Panc1 (cell line): Measurements from ENCODE around the gene WSCD1. TPM values are rescaled to one million over a fixed set of nuclear protein-coding genes. Genes with fewer than 3 reads are reported as not detected.

Source experiments
- ATAC-seq: fragments of 200-7000 bp; cut with Tn5 transposase; 2 replicates; pipeline ENCODE4 v1.9.1; 2020; ENCODE audit warnings: mild to moderate bottlenecking, moderate library complexity
- BruUV-seq: library from RNA; stranded (reverse); fragments of 400-500 nt; replicated peaks from 2 replicates; lab custom pipeline; 2021; lab: Mats Ljungman, UMichigan
- CTCF ChIA-PET: fragments of 300-600 bp; sonication (Branson Sonifier 250); formaldehyde crosslinking; loops from one replicate; lab custom pipeline; 2022; ENCODE audit warnings: antibody characterized with exemption; lab: Charles Lee
- POLR2A ChIA-PET: fragments of 300-600 bp; sonication (Branson Sonifier 250); formaldehyde crosslinking; loops from one replicate; lab custom pipeline; 2022; ENCODE audit warnings: antibody characterized with exemption; lab: Charles Lee
- DNase-seq: peaks from one replicate; pipeline ENCODE4 v3.0.0-alpha.2; 2010; ENCODE audit warnings: low read depth, low spot score
- H3K27ac ChIP-seq: 2 replicates; pipeline ENCODE4 v1.5.1; 2011; ENCODE audit warnings: mild to moderate bottlenecking, low read length, inconsistent platforms
- H3K27me3 ChIP-seq: fragments of 200-500 bp; sonication (Bioruptor generic); 2 replicates; pipeline ENCODE4 v1.6.0; 2014; ENCODE audit warnings: low read length, inconsistent platforms; ENCODE audit not compliant: control insufficient read depth, insufficient read depth
- H3K36me3 ChIP-seq: fragments of 200-500 bp; sonication (Bioruptor generic); 2 replicates; pipeline ENCODE4 v1.5.1; 2014; ENCODE audit warnings: inconsistent platforms, mild to moderate bottlenecking, low read length, moderate library complexity; ENCODE audit not compliant: control insufficient read depth, insufficient read depth
- H3K4me1 ChIP-seq: 2 replicates; pipeline ENCODE4 v1.5.1; 2011; ENCODE audit warnings: inconsistent platforms, mild to moderate bottlenecking, low read length, moderate library complexity; ENCODE audit not compliant: control insufficient read depth, insufficient read depth
- H3K4me3 ChIP-seq, 2 experiments: 2 replicates each; pipeline ENCODE4 v1.5.1; 2011 to 2012; ENCODE audit warnings: low read depth in 2 of 2, low read length in 2 of 2, mild to moderate bottlenecking in 2 of 2, inconsistent platforms in 1 of 2, moderate library complexity in 1 of 2
- H3K9me3 ChIP-seq: fragments of 200-500 bp; sonication (Bioruptor generic); 2 replicates; pipeline ENCODE4 v1.5.1; 2014; ENCODE audit warnings: low read depth, mild to moderate bottlenecking, inconsistent platforms, low read length, moderate library complexity; ENCODE audit not compliant: control insufficient read depth, insufficient read depth
- POLR2AphosphoS5 ChIP-seq: IDR thresholded peaks from 2 replicates; pipeline ENCODE4 v1.6.1; 2012; ENCODE audit warnings: mild to moderate bottlenecking, low read depth, low read length, moderate library complexity
- SIN3A ChIP-seq: IDR thresholded peaks from 2 replicates; pipeline ENCODE4 v1.6.1; 2012; ENCODE audit warnings: low read depth, mild to moderate bottlenecking, low read length, moderate library complexity, borderline replicate concordance; ENCODE audit not compliant: insufficient read depth
- TCF7L2 ChIP-seq: IDR thresholded peaks from 2 replicates; pipeline ENCODE4 v1.6.1; 2011; ENCODE audit warnings: mild to moderate bottlenecking, low read depth, low read length, inconsistent platforms
- in situ Hi-C: cut with HindIII; loops from 2 replicates; pipeline ENCODE4 v1.10.0; 2016; ENCODE audit warnings: low sequenced_read_pairs, low pct_unique_long_range_greater_than_20kb
- intact Hi-C: fragments of 100-400 bp; cut with micrococcal nuclease; formaldehyde crosslinking; loops from one replicate; pipeline ENCODE4 v1.10.0; 2022; ENCODE audit not compliant: unreplicated experiment
- total RNA-seq: library from RNA; stranded (reverse); gene quantifications from one replicate; pipeline ENCODE4 v1.2.1, GENCODE V29; 2021; ENCODE audit not compliant: unreplicated experiment
- TF ChIP-seq, protein P1 (sequence below), 2 experiments: IDR thresholded peaks; 2 replicates each; pipeline ENCODE4 v1.6.1; 2011 to 2012; ENCODE audit warnings: low read depth in 2 of 2, control low read depth in 1 of 2, low read length in 1 of 2, mild to moderate bottlenecking in 1 of 2, moderate library complexity in 1 of 2; ENCODE audit not compliant: insufficient read depth in 1 of 2
- TF ChIP-seq, protein P2 (sequence below): fragments of 450-650 bp; IDR thresholded peaks from 2 replicates; pipeline ENCODE4 v1.5.1; 2017; ENCODE audit warnings: mild to moderate bottlenecking

Gene WSCD1
- total RNA-seq, 1 experiment from 2014 or later = 0.74 TPM

DNA sequence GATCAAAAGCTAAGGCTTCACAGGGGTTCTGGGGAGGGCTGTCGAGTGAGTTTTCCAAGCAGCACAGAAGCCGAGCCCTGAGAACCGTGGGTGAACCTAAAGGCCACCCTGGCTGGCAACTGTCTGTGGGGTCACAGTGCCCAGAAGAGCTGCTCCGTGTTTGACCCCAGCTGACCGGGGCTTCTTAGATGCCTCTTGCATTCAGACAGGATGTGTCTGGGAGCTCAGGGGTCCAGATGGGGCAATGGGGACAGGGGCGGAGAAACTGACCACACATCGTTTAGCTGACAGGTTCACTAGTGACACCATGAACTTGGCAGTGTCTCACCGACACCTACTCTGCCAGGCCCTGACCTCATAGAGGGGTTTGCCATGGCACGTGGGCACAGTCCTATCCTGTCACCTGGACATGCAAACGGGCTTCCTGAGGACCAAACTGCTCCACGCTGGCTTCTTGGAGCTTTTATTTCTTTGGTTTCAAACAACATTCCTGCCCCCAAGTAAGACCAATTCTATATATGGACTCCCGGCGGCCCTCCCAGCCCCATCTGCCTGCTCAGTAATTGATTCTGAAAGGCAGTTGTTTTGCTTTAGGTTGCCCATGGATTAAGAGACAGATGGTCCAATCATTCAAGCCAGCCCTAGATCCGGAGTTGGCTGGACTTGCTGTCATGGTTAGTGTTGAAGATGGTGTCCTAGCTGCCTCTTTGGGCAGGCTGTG, 22.2 kb downstream of the WSCD1 start:
- no peaks in the 10 kb centered on the region for H3K27me3 ChIP-seq
- CTCF ChIA-PET = no interaction called here
- in situ Hi-C loops (no loop called here), intact Hi-C loops (no loop called here)
- H3K9me3 ChIP-seq = no peaks in the 10 kb centered on the region
- no peak overlapping the region for H3K4me3 ChIP-seq
- TF ChIP-seq POLR2AphosphoS5 = no peak
- TF ChIP-seq SIN3A = no peak
- TF ChIP-seq, protein P1, sequence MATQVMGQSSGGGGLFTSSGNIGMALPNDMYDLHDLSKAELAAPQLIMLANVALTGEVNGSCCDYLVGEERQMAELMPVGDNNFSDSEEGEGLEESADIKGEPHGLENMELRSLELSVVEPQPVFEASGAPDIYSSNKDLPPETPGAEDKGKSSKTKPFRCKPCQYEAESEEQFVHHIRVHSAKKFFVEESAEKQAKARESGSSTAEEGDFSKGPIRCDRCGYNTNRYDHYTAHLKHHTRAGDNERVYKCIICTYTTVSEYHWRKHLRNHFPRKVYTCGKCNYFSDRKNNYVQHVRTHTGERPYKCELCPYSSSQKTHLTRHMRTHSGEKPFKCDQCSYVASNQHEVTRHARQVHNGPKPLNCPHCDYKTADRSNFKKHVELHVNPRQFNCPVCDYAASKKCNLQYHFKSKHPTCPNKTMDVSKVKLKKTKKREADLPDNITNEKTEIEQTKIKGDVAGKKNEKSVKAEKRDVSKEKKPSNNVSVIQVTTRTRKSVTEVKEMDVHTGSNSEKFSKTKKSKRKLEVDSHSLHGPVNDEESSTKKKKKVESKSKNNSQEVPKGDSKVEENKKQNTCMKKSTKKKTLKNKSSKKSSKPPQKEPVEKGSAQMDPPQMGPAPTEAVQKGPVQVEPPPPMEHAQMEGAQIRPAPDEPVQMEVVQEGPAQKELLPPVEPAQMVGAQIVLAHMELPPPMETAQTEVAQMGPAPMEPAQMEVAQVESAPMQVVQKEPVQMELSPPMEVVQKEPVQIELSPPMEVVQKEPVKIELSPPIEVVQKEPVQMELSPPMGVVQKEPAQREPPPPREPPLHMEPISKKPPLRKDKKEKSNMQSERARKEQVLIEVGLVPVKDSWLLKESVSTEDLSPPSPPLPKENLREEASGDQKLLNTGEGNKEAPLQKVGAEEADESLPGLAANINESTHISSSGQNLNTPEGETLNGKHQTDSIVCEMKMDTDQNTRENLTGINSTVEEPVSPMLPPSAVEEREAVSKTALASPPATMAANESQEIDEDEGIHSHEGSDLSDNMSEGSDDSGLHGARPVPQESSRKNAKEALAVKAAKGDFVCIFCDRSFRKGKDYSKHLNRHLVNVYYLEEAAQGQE (IDR thresholded peaks at IDR 0.05; ENCODE audit: insufficient read depth in 1 of 2, low read depth in 2 of 2, low read length in 1 of 2) = no peak
- ATAC-seq (no peak), DNase-seq (no peak)
- H3K27ac ChIP-seq = no peak overlapping the region
- POLR2A ChIA-PET = no interaction called here
- H3K36me3 ChIP-seq = no peaks in the 10 kb centered on the region
- no TSS peak for BruUV-seq
- no peaks in the 10 kb centered on the region for H3K4me1 ChIP-seq

DNA sequence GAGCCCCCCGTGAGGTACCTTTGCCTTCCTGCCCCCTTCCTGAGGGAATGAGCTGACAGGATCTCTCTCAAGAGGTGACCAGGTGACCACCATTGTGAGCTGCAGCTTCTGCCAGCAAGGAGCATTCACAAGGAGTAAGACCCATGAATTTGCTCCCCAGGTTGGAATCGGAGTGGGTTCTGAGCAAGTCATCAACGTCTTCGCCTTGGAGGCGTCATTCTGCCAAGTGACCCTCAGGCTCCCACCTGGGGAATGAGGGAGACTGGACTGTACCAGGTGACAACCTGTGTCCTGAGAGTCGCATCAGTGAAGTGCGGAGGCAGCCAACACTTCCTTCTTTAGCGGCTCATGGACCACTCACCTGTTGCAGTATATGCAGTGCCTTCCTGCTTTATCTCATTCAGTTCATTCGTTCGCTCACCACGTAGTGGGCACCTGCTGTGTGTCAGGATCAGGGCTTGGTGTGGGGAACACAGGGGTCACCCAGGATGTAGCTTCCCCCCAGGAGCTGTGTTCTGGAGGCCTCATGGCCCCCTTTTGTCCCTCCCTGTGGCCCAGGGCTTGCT, 22.8 kb downstream of the WSCD1 start:
- BruUV-seq = no TSS peak
- POLR2A ChIA-PET = no interaction called here
- TF ChIP-seq, protein P2, sequence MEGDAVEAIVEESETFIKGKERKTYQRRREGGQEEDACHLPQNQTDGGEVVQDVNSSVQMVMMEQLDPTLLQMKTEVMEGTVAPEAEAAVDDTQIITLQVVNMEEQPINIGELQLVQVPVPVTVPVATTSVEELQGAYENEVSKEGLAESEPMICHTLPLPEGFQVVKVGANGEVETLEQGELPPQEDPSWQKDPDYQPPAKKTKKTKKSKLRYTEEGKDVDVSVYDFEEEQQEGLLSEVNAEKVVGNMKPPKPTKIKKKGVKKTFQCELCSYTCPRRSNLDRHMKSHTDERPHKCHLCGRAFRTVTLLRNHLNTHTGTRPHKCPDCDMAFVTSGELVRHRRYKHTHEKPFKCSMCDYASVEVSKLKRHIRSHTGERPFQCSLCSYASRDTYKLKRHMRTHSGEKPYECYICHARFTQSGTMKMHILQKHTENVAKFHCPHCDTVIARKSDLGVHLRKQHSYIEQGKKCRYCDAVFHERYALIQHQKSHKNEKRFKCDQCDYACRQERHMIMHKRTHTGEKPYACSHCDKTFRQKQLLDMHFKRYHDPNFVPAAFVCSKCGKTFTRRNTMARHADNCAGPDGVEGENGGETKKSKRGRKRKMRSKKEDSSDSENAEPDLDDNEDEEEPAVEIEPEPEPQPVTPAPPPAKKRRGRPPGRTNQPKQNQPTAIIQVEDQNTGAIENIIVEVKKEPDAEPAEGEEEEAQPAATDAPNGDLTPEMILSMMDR = no peak
- TF ChIP-seq TCF7L2 = no peak
- TF ChIP-seq, protein P1 (IDR thresholded peaks at IDR 0.05; ENCODE audit: insufficient read depth in 1 of 2, low read depth in 2 of 2, low read length in 1 of 2) = no peak
- TF ChIP-seq SIN3A = no peak
- TF ChIP-seq POLR2AphosphoS5 = no peak
- no peak for ATAC-seq
- no peaks in the 10 kb centered on the region for H3K9me3 ChIP-seq
- H3K27ac ChIP-seq = no peak overlapping the region
- H3K27me3 ChIP-seq = no peaks in the 10 kb centered on the region; the same call in 1 of the 2 replicates
- H3K4me3 ChIP-seq = no peak overlapping the region
- intact Hi-C loops = no loop called here
- H3K36me3 ChIP-seq = no peaks in the 10 kb centered on the region
- in situ Hi-C loops = no loop called here
- no peak for DNase-seq
- CTCF ChIA-PET = no interaction called here
- no peaks in the 10 kb centered on the region for H3K4me1 ChIP-seq
